Measurements from ENCODE around the gene TMEM151B. TPM values are rescaled to one million over a fixed set of nuclear protein-coding genes. Genes with fewer than 3 reads are reported as not detected.

TMEM151B gene
- total and polyA plus RNA-seq, 9 of the 15 experiments (the other 6 are each of a cell fraction or from before 2014, with no cell fraction given): not detected

DNA sequence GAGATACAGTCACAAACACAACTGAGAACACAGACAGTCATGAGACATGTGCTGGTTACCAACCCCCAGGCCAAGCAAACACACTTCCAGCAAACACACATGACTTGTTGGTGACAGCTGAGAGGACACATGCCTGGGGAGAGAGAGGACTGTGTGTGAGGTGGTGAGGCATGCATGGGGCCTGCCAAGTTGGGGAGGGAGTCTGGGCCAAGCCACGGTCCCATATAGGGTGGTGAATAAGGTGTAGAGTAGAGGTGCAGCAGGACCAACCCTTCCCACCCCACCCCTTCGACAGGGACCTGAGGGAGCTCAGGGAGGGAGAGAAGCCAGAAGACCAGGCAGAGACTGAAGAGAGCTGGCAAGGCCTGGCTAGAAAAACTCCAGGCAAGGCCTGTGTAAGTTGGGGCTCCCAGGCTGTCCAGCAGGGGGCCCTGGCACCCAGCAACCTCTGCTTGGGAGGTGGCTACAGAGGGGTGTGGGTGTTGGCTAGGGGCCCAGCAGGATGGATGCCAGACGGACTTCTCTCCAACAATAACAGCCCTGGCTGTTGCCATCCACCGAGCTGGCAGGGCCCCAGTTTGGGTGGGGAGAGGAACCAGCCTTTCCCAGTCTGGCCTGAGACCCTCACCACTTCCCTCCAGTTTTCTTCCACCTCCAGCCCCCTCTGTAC, 48.8 kb upstream of the TMEM151B start (continued):
- TF ChIP-seq JUN (IDR thresholded peaks at IDR 0.05; ENCODE audit: borderline replicate concordance, low read depth, low read length): no peak
- TF ChIP-seq JUN (CRISPR knock-in tag; IDR thresholded peaks at IDR 0.05; ENCODE audit: borderline replicate concordance): peak; percentile 85
- TF ChIP-seq KDM5B (IDR thresholded peaks at IDR 0.05; ENCODE audit: insufficient replicate concordance, low read depth, low read length): peak; percentile 14
- TF ChIP-seq, protein P1, sequence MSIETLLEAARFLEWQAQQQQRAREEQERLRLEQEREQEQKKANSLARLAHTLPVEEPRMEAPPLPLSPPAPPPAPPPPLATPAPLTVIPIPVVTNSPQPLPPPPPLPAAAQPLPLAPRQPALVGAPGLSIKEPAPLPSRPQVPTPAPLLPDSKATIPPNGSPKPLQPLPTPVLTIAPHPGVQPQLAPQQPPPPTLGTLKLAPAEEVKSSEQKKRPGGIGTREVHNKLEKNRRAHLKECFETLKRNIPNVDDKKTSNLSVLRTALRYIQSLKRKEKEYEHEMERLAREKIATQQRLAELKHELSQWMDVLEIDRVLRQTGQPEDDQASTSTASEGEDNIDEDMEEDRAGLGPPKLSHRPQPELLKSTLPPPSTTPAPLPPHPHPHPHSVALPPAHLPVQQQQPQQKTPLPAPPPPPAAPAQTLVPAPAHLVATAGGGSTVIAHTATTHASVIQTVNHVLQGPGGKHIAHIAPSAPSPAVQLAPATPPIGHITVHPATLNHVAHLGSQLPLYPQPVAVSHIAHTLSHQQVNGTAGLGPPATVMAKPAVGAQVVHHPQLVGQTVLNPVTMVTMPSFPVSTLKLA (conservative IDR thresholded peaks at IDR 0.05): 0 out of 4 replicates have a peak, but pooled peaks of 1 of the 2 experiments have one; percentile 27
- peak; percentile 61 for TF ChIP-seq MYC (IDR thresholded peaks at IDR 0.05; ENCODE audit: low read depth, low read length)
- TF ChIP-seq MYC (CRISPR knock-in tag; IDR thresholded peaks at IDR 0.05; ENCODE audit: borderline replicate concordance, low read depth): no peak
- no peak for TF ChIP-seq FOS (IDR thresholded peaks at IDR 0.05; ENCODE audit: extremely low read depth, insufficient read length)
- peak; percentile 66 to 83 for TF ChIP-seq RAD21 (CRISPR knock-in tag; conservative IDR thresholded peaks at IDR 0.05 in 1 of 2, IDR thresholded peaks at IDR 0.05 in 1 of 2)
- TF ChIP-seq CTBP1 (IDR thresholded peaks at IDR 0.05; ENCODE audit: borderline replicate concordance): peak; percentile 65; the same call in 1 of the 2 replicates
- 0 out of 2 replicates have a peak, but pooled peaks have one; percentile 23 for TF ChIP-seq ZBTB12 (CRISPR knock-in tag; IDR thresholded peaks at IDR 0.05)
- TF ChIP-seq ZKSCAN1 (IDR thresholded peaks at IDR 0.05; ENCODE audit: low read depth, low read length): 0 out of 2 replicates have a peak, but pooled peaks have one; percentile 21
- peak; percentile 14; the same call in 1 of the 2 replicates for TF ChIP-seq ARID1B (IDR thresholded peaks at IDR 0.05)
- TF ChIP-seq SREBF1 (IDR thresholded peaks at IDR 0.05; ENCODE audit: borderline replicate concordance, low read depth, low read length): no peak
- no peak for TF ChIP-seq TEAD2 (tag; IDR thresholded peaks at IDR 0.05)
- no peak for TF ChIP-seq ZNF232 (CRISPR knock-in tag; IDR thresholded peaks at IDR 0.05)
- TF ChIP-seq MCM7 (IDR thresholded peaks at IDR 0.05): no peak
- TF ChIP-seq YY1 (IDR thresholded peaks at IDR 0.05; ENCODE audit: borderline replicate concordance in 1 of 3, control insufficient read depth in 1 of 3, extremely low read depth in 1 of 3, insufficient read depth in 3 of 3, insufficient read length in 1 of 3, insufficient replicate concordance in 2 of 3, low read depth in 1 of 3, low read length in 2 of 3): peak in 1 of 3 experiments; percentile 62
- TF ChIP-seq, protein P2, sequence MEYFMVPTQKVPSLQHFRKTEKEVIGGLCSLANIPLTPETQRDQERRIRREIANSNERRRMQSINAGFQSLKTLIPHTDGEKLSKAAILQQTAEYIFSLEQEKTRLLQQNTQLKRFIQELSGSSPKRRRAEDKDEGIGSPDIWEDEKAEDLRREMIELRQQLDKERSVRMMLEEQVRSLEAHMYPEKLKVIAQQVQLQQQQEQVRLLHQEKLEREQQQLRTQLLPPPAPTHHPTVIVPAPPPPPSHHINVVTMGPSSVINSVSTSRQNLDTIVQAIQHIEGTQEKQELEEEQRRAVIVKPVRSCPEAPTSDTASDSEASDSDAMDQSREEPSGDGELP (CRISPR knock-in tag; IDR thresholded peaks at IDR 0.05; ENCODE audit: borderline replicate concordance): peak; percentile 65
- TF ChIP-seq ZNF165 (CRISPR knock-in tag; IDR thresholded peaks at IDR 0.05; ENCODE audit: borderline replicate concordance): no peak
- no peak for TF ChIP-seq ZNF699 (CRISPR knock-in tag; IDR thresholded peaks at IDR 0.05; ENCODE audit: insufficient replicate concordance)
- peak; percentile 70 for TF ChIP-seq VEZF1 (CRISPR knock-in tag; IDR thresholded peaks at IDR 0.05)
- 0 out of 2 replicates have a peak, but pooled peaks have one; percentile 12 for TF ChIP-seq TCF3 (CRISPR knock-in tag; IDR thresholded peaks at IDR 0.05)

Measured in K562 (cell line).